ENCODE measurements around the gene SLAMF7. TPM values are rescaled to one million over a fixed set of nuclear protein-coding genes. Genes with fewer than 3 reads are reported as not detected.

The SLAMF7 gene
- total RNA-seq, 1 donor: not detected

GRCh38 chr1:160755911-160756848, 17.1 kb downstream of the SLAMF7 start:
- Histone ChIP-seq H3K4me1 (ENCODE audit: insufficient read depth, low read length) (no peaks in the 10 kb centered on the region), H4K20me1 (ENCODE audit: insufficient read depth, low read length) (no peaks in the 10 kb centered on the region), H3K27ac (ENCODE audit: low read depth, low read length) (no peak overlapping the region), H3K79me2 (ENCODE audit: insufficient read depth, low read length) (no peaks in the 10 kb centered on the region), H2AFZ (ENCODE audit: low read length) (no peak overlapping the region), H3K4me2 (ENCODE audit: insufficient read depth, low read length) (no peak overlapping the region), H3K36me3 (ENCODE audit: insufficient read depth, low read length) (no peaks in the 10 kb centered on the region), H3K9me3 (ENCODE audit: low read depth, low read length) (no peaks in the 10 kb centered on the region), H3K27me3 (ENCODE audit: insufficient read depth, low read length) (no peaks in the 10 kb centered on the region), H3K4me3 (ENCODE audit: insufficient read depth, low read length) (no peak overlapping the region)
- no peak for DNase-seq (ENCODE audit: insufficient read length, low spot score, missing footprints)
- TF ChIP-seq CTCF (IDR thresholded peaks at IDR 0.05; ENCODE audit: extremely low read depth, low read depth, low read length): no peak

GRCh38 chr1:160756849-160757201, 17.8 kb downstream of the SLAMF7 start:
- Histone ChIP-seq H3K36me3 (ENCODE audit: insufficient read depth, low read length) (no peaks in the 10 kb centered on the region), H3K4me3 (ENCODE audit: insufficient read depth, low read length) (no peak overlapping the region), H3K4me1 (ENCODE audit: insufficient read depth, low read length) (no peaks in the 10 kb centered on the region), H2AFZ (ENCODE audit: low read length) (no peak overlapping the region), H3K9me3 (ENCODE audit: low read depth, low read length) (no peaks in the 10 kb centered on the region), H3K79me2 (ENCODE audit: insufficient read depth, low read length) (no peaks in the 10 kb centered on the region), H4K20me1 (ENCODE audit: insufficient read depth, low read length) (no peaks in the 10 kb centered on the region), H3K27me3 (ENCODE audit: insufficient read depth, low read length) (no peaks in the 10 kb centered on the region), H3K4me2 (ENCODE audit: insufficient read depth, low read length) (no peak overlapping the region), H3K27ac (ENCODE audit: low read depth, low read length) (no peak overlapping the region)
- no peak for DNase-seq (ENCODE audit: insufficient read length, low spot score, missing footprints)
- no peak for TF ChIP-seq CTCF (IDR thresholded peaks at IDR 0.05; ENCODE audit: extremely low read depth, low read depth, low read length)

- Histone ChIP-seq H3K4me2 (ENCODE audit: insufficient read depth, low read length) (no peak overlapping the region), H4K20me1 (ENCODE audit: insufficient read depth, low read length) (no peaks in the 10 kb centered on the region), H3K9me3 (ENCODE audit: low read depth, low read length) (no peaks in the 10 kb centered on the region), H3K36me3 (ENCODE audit: insufficient read depth, low read length) (no peaks in the 10 kb centered on the region), H3K27ac (ENCODE audit: low read depth, low read length) (no peak overlapping the region), H3K4me1 (ENCODE audit: insufficient read depth, low read length) (no peaks in the 10 kb centered on the region), H3K79me2 (ENCODE audit: insufficient read depth, low read length) (no peaks in the 10 kb centered on the region), H2AFZ (ENCODE audit: low read length) (no peak overlapping the region), H3K27me3 (ENCODE audit: insufficient read depth, low read length) (no peaks in the 10 kb centered on the region), H3K4me3 (ENCODE audit: insufficient read depth, low read length) (no peak overlapping the region)
- no peak for TF ChIP-seq CTCF (IDR thresholded peaks at IDR 0.05; ENCODE audit: extremely low read depth, low read depth, low read length)
- no peak for DNase-seq (ENCODE audit: insufficient read length, low spot score, missing footprints)
Measured at GRCh38 chr1:160758521-160758920, 19.5 kb downstream of the SLAMF7 start.

- H3K36me3 ChIP-seq (ENCODE audit: insufficient read depth, low read length): no peaks in the 10 kb centered on the region
- no peak for TF ChIP-seq CTCF (IDR thresholded peaks at IDR 0.05; ENCODE audit: extremely low read depth, low read depth, low read length)
- no peak overlapping the region for H3K4me2 ChIP-seq (ENCODE audit: insufficient read depth, low read length)
- H3K4me1 ChIP-seq (ENCODE audit: insufficient read depth, low read length): no peaks in the 10 kb centered on the region
- H4K20me1 ChIP-seq (ENCODE audit: insufficient read depth, low read length): no peaks in the 10 kb centered on the region
- H3K9me3 ChIP-seq (ENCODE audit: low read depth, low read length): no peaks in the 10 kb centered on the region
- no peak overlapping the region for H2AFZ ChIP-seq (ENCODE audit: low read length)
- no peaks in the 10 kb centered on the region for H3K79me2 ChIP-seq (ENCODE audit: insufficient read depth, low read length)
- no peaks in the 10 kb centered on the region for H3K27me3 ChIP-seq (ENCODE audit: insufficient read depth, low read length)
- no peak overlapping the region for H3K27ac ChIP-seq (ENCODE audit: low read depth, low read length)
- no peak for DNase-seq (ENCODE audit: insufficient read length, low spot score, missing footprints)
- no peak overlapping the region for H3K4me3 ChIP-seq (ENCODE audit: insufficient read depth, low read length)
Measured at GRCh38 chr1:160759740-160760139, 20.7 kb downstream of the SLAMF7 start.
